H1 (cell line): ENCODE results near the gene DAG1. TPM values are rescaled to one million over a fixed set of nuclear protein-coding genes. Genes with fewer than 3 reads are reported as not detected.

Experiments used
- CTCF ChIA-PET: fragments of 300-600 bp; sonication (Branson Sonifier 250); formaldehyde crosslinking; loops from one replicate; lab custom pipeline; 2021; ENCODE audit not compliant: partially characterized antibody; lab: Charles Lee
- POLR2A ChIA-PET: fragments of 300-600 bp; sonication (Branson Sonifier 250); formaldehyde crosslinking; loops from one replicate; lab custom pipeline; 2021; ENCODE audit warnings: inconsistent platforms; ENCODE audit not compliant: partially characterized antibody; lab: Charles Lee
- DNase-seq, 2 experiments: peaks; one replicate each; pipeline versions ENCODE4 v3.0.0 to v3.0.0-alpha.2; 2010 to 2022; ENCODE audit warnings: low spot score in 2 of 2, low read depth in 1 of 2, mixed read lengths in 1 of 2
- FAIRE-seq: peaks from 2 replicates; lab custom pipeline; 2011; peaks lifted over from hg19 to GRCh38; lab: Jason Lieb, UNC
- H2AFZ ChIP-seq: 2 replicates; pipeline ENCODE4 v1.8.1; 2012; ENCODE audit warnings: low read length, inconsistent platforms
- H2AK5ac ChIP-seq: 2 replicates; pipeline ENCODE4 v1.6.1; 2013; ENCODE audit warnings: low read depth, low read length
- H2BK120ac ChIP-seq: replicated peaks from 2 replicates; pipeline ENCODE3; 2013; ENCODE audit warnings: low read depth, low read length, inconsistent platforms
- H2BK12ac ChIP-seq: 2 replicates; pipeline ENCODE4 v1.6.1; 2013; ENCODE audit warnings: low read depth, low read length
- H2BK15ac ChIP-seq: 2 replicates; pipeline ENCODE4 v1.6.1; 2013; ENCODE audit warnings: low read length
- H2BK20ac ChIP-seq: 2 replicates; pipeline ENCODE4 v1.6.1; 2013; ENCODE audit warnings: low read length
- H2BK5ac ChIP-seq: 2 replicates; pipeline ENCODE4 v1.6.1; 2013; ENCODE audit warnings: low read depth, low read length
- H3K14ac ChIP-seq: 2 replicates; pipeline ENCODE4 v1.6.1; 2013; ENCODE audit warnings: inconsistent platforms; ENCODE audit not compliant: insufficient read length
- H3K18ac ChIP-seq: 2 replicates; pipeline ENCODE4 v1.6.1; 2013; ENCODE audit warnings: low read length; ENCODE audit errors: extremely low read depth
- H3K23ac ChIP-seq: 2 replicates; pipeline ENCODE4 v1.6.1; 2013; ENCODE audit warnings: inconsistent platforms; ENCODE audit not compliant: insufficient read length
- H3K23me2 ChIP-seq: 2 replicates; pipeline ENCODE4 v1.6.1; 2013; ENCODE audit warnings: low read depth, low read length
- H3K27ac ChIP-seq: 2 replicates; pipeline ENCODE4 v1.6.1; 2011; ENCODE audit warnings: low read depth, low read length, inconsistent platforms
- H3K27me3 ChIP-seq, 4 experiments: replicated peaks in 1 of 4; 1 replicate in 1 of 4; 2 replicates in 3 of 4; pipeline versions ENCODE4 v1.6.1 to v1.8.1; 2011 to 2013; ENCODE audit warnings: low read length in 3 of 4, mild to moderate bottlenecking in 3 of 4, inconsistent platforms in 2 of 4, mixed read lengths in 2 of 4, moderate library complexity in 1 of 4; ENCODE audit not compliant: control insufficient read depth in 3 of 4, insufficient read depth in 3 of 4; ENCODE audit errors: extremely low read depth in 1 of 4
- H3K36me3 ChIP-seq, 4 experiments: 2 replicates each; pipeline versions ENCODE4 v1.6.1 to v1.8.1; 2011 to 2013; ENCODE audit warnings: mild to moderate bottlenecking in 4 of 4, low read length in 3 of 4, moderate library complexity in 2 of 4, control low read depth in 1 of 4, inconsistent platforms in 1 of 4; ENCODE audit not compliant: insufficient read depth in 4 of 4, control insufficient read depth in 2 of 4
- H3K4ac ChIP-seq: replicated peaks from 2 replicates; pipeline ENCODE3; 2013; ENCODE audit warnings: low read length, low read depth, mixed read lengths, inconsistent platforms; ENCODE audit not compliant: insufficient read length
- H3K4me1 ChIP-seq, 4 experiments: replicated peaks in 1 of 4; 1 replicate in 1 of 4; 2 replicates in 3 of 4; pipeline versions ENCODE4 v1.6.1 to v1.8.1; 2011 to 2013; ENCODE audit warnings: low read length in 3 of 4, inconsistent platforms in 2 of 4, mixed read lengths in 1 of 4; ENCODE audit not compliant: insufficient read depth in 4 of 4, control insufficient read depth in 3 of 4
- H3K4me2 ChIP-seq, 2 experiments: 2 replicates each; pipeline versions ENCODE4 v1.6.1 to v1.8.1; 2011 to 2013; ENCODE audit warnings: low read depth in 2 of 2, low read length in 2 of 2, control low read depth in 1 of 2, inconsistent platforms in 1 of 2, mild to moderate bottlenecking in 1 of 2; ENCODE audit not compliant: insufficient read depth in 1 of 2
- H3K4me3 ChIP-seq, 4 experiments: fragments of 200-600, 300-600 bp in 1 of 4; sonication (generic), shearing (Covaris generic), sonication (Bioruptor Twin) in 1 of 4; 2 replicates each; pipeline versions ENCODE4 v1.5.1 to v1.8.1; 2011 to 2016; ENCODE audit warnings: low read length in 4 of 4, low read depth in 3 of 4, control low read depth in 2 of 4, inconsistent platforms in 2 of 4, mild to moderate bottlenecking in 2 of 4, mixed read lengths in 1 of 4, moderate library complexity in 1 of 4; ENCODE audit not compliant: insufficient read depth in 2 of 4; ENCODE audit errors: extremely low read depth in 1 of 4
- H3K56ac ChIP-seq: replicated peaks from 2 replicates; pipeline ENCODE3; 2013; ENCODE audit warnings: low read depth, mild to moderate bottlenecking, mixed read lengths, low read length, inconsistent platforms; ENCODE audit not compliant: insufficient read length
- H3K79me1 ChIP-seq: 2 replicates; pipeline ENCODE4 v1.6.1; 2013; ENCODE audit warnings: low read depth, low read length, control low read depth
- H3K79me2 ChIP-seq, 2 experiments: 2 replicates each; pipeline versions ENCODE4 v1.6.1 to v1.8.1; 2012 to 2013; ENCODE audit warnings: low read length in 2 of 2, mild to moderate bottlenecking in 2 of 2, inconsistent platforms in 1 of 2; ENCODE audit not compliant: insufficient read depth in 2 of 2, control insufficient read depth in 1 of 2
- H3K9ac ChIP-seq, 4 experiments: replicated peaks in 1 of 4; 1 replicate in 1 of 4; 2 replicates in 3 of 4; pipeline versions ENCODE4 v1.6.1 to v1.8.1; 2011 to 2013; ENCODE audit warnings: low read depth in 3 of 4, low read length in 3 of 4, control low read depth in 2 of 4, mild to moderate bottlenecking in 2 of 4, moderate library complexity in 2 of 4, inconsistent platforms in 1 of 4; ENCODE audit errors: extremely low read depth in 1 of 4
- H3K9me3 ChIP-seq, 2 experiments: 2 replicates each; pipeline versions ENCODE4 v1.6.1 to v1.8.1; 2012 to 2013; ENCODE audit warnings: mild to moderate bottlenecking in 2 of 2, moderate library complexity in 2 of 2, control low read depth in 1 of 2, inconsistent platforms in 1 of 2, low read depth in 1 of 2, low read length in 1 of 2, mixed read lengths in 1 of 2; ENCODE audit not compliant: insufficient read depth in 2 of 2
- H4K20me1 ChIP-seq, 2 experiments: replicated peaks in 1 of 2; 2 replicates each; pipeline versions ENCODE3 to v1.8.1; 2011 to 2013; ENCODE audit warnings: inconsistent platforms in 2 of 2, low read length in 2 of 2, mild to moderate bottlenecking in 1 of 2; ENCODE audit not compliant: insufficient read depth in 2 of 2, control insufficient read depth in 1 of 2
- H4K5ac ChIP-seq: 2 replicates; pipeline ENCODE4 v1.6.1; 2013; ENCODE audit warnings: low read length, low read depth, mixed read lengths, inconsistent platforms; ENCODE audit not compliant: insufficient read length
- H4K8ac ChIP-seq: 2 replicates; pipeline ENCODE4 v1.8.0; 2013; ENCODE audit warnings: mild to moderate bottlenecking, moderate library complexity, low read length, inconsistent platforms; ENCODE audit not compliant: insufficient read depth; ENCODE audit errors: extremely low read depth
- H4K91ac ChIP-seq: replicated peaks from 2 replicates; pipeline ENCODE3; 2013; ENCODE audit warnings: low read length, mixed read lengths, inconsistent platforms; ENCODE audit not compliant: insufficient read length
- CBX8 ChIP-seq: fragments of 300-800, 300-1000 bp; sonication (generic); IDR thresholded peaks from 2 replicates; pipeline ENCODE4 v1.7.1; 2016; ENCODE audit warnings: low read depth, low read length, borderline replicate concordance
- KDM1A ChIP-seq: fragments of 200-600, 300-600 bp; sonication (generic); IDR thresholded peaks from 2 replicates; pipeline ENCODE4 v1.7.1; 2016; ENCODE audit warnings: mild to moderate bottlenecking, low read length, borderline replicate concordance
- KDM5A ChIP-seq: fragments of 200-600 bp; IDR thresholded peaks from 2 replicates; pipeline ENCODE4 v1.7.1; 2012; ENCODE audit warnings: mild to moderate bottlenecking, low read length, inconsistent platforms, mixed read lengths
- MAX ChIP-seq: IDR thresholded peaks from 2 replicates; pipeline ENCODE4 v1.6.1; 2012; ENCODE audit warnings: inconsistent platforms
- RFX5 ChIP-seq: IDR thresholded peaks from 2 replicates; pipeline ENCODE4 v1.6.1; 2011; ENCODE audit warnings: low read depth, low read length, improper control_type of control experiment, borderline replicate concordance
- SIRT6 ChIP-seq: IDR thresholded peaks from one replicate; pipeline ENCODE4 v1.7.1; 2012; ENCODE audit warnings: low read length, inconsistent platforms
- SRF ChIP-seq: IDR thresholded peaks from 2 replicates; pipeline ENCODE4 v1.6.1; 2011; ENCODE audit warnings: mild to moderate bottlenecking, low read depth, low read length, moderate library complexity
- WGBS, 2 experiments: shearing (Covaris generic) in 1 of 2; methylation state at CpG; one replicate each; pipeline versions ENCODE4 v1.1.6 to v1.1.7; 2013 to 2015; ENCODE audit warnings: low lambda C conversion rate in 2 of 2, mixed read lengths in 2 of 2, inconsistent platforms in 1 of 2, low coverage in 1 of 2, missing lambda C conversion rate in 1 of 2; ENCODE audit not compliant: insufficient replicate concordance in 2 of 2, insufficient coverage in 1 of 2, insufficient read length in 1 of 2; ENCODE audit errors: extremely low coverage in 1 of 2, missing lambda C conversion rate in 1 of 2; 5-methylcytosine and 5-hydroxymethylcytosine counted together
- polyA plus RNA-seq, 7 experiments: library from polyadenylated mRNA; depleted of rRNA in 3 of 7; stranded (reverse) in 5 of 7; unstranded in 2 of 7; fragments of >200 nt in 5 of 7; fragments of 200-250 nt in 2 of 7; gene quantifications; 1 replicate in 5 of 7; 2 replicates in 1 of 7; 4 replicates in 1 of 7; pipeline versions ENCODE4 v1.2.1 to v1.2.3, GENCODE V29; 2011 to 2013; ENCODE audit warnings: missing spikeins in 2 of 7, mixed read lengths in 2 of 7
- total RNA-seq: library from RNA; stranded (reverse); fragmentation: NEBNext Ultra II Directional; extraction: Animal tissue kit (Norgen Biotek cat#: 25700); gene quantifications from 2 replicates; pipeline ENCODE4 v1.2.1, GENCODE V29; 2021

The DAG1 gene
- total and polyA plus RNA-seq, 2 of the 8 experiments (the other 6 are each of a cell fraction or from before 2014, with no cell fraction given) = 97.5 to 138 TPM

- H3K79me1 ChIP-seq = no peaks in the 10 kb centered on the region; the same call in 1 of the 2 replicates
- H2AFZ ChIP-seq = no peak overlapping the region
- no peak overlapping the region for H2BK20ac ChIP-seq
- DNase-seq (no peak), FAIRE-seq (no peak)
- H2BK5ac ChIP-seq = no peak overlapping the region
- no peaks in the 10 kb centered on the region for H3K27me3 ChIP-seq
- no peak overlapping the region for H3K14ac ChIP-seq
- no peak overlapping the region for H2BK120ac ChIP-seq
- no peaks in the 10 kb centered on the region for H3K4me1 ChIP-seq
- no peaks in the 10 kb centered on the region for H3K23me2 ChIP-seq
- ChIA-PET CTCF (interaction anchor here (1.5 to 1.7 kb wide), 2 partner anchors 10 to 31 kb away, joined by 3 to 9 read pairs; no protein-coding TSS in a partner anchor), POLR2A (interaction anchor here (1.2 to 1.5 kb wide), 2 partner anchors 13 to 19 kb away, joined by 3 to 4 read pairs; no protein-coding TSS in a partner anchor)
- no peak overlapping the region for H3K56ac ChIP-seq
- H2BK12ac ChIP-seq = no peak overlapping the region
- no peak overlapping the region for H3K27ac ChIP-seq
- H4K91ac ChIP-seq = no peak overlapping the region
- no peak overlapping the region for H3K4me3 ChIP-seq
- H4K20me1 ChIP-seq = peaks cover 2 to 3% of the 10 kb centered on the region in 2 experiments
- H3K79me2 ChIP-seq = peaks cover 0 to 39% of the 10 kb centered on the region in 2 experiments; a peak in 2 of 4 replicates
- no peak overlapping the region for H3K9ac ChIP-seq
- no peak overlapping the region for H4K8ac ChIP-seq
- no peak overlapping the region for H4K5ac ChIP-seq
- H3K4me2 ChIP-seq = no peak overlapping the region
- 43% methylated on average over 2 of the region's 2 CpGs; no CpG with 5 or more reads in 1 of the 2 experiments for WGBS, 2 experiments
- H3K23ac ChIP-seq = no peak overlapping the region
- no peak overlapping the region for H2AK5ac ChIP-seq
- no peak overlapping the region for H2BK15ac ChIP-seq
- TF ChIP-seq SRF (no peak), CBX8 (no peak), SIRT6 (no peak), KDM5A (no peak), RFX5 (no peak), KDM1A (no peak), MAX (no peak)
- no peak overlapping the region for H3K4ac ChIP-seq
- no peak overlapping the region for H3K18ac ChIP-seq
- peaks cover 5 to 35% (median 22%) of the 10 kb centered on the region in 4 experiments; a peak in 6 of 8 replicates for H3K36me3 ChIP-seq
- H3K9me3 ChIP-seq = no peaks in the 10 kb centered on the region
Measured at GRCh38 chr3:49509028-49509561, 39.0 kb downstream of the DAG1 start.
